Loucy (cell line): ENCODE data around the gene KIF22.
"Not testable (repeated sequence)": the region's sequence is repeated elsewhere in the genome, so short reads cannot be mapped to it uniquely, and the experiment has no call there.

Experiments used
- H2AFZ ChIP-seq: fragments of 200-600 bp; sonication (generic); 2 replicates; pipeline ENCODE4 v1.6.0; 2016; ENCODE audit warnings: antibody characterized with exemption, mild to moderate bottlenecking, low read length, moderate library complexity
- H3F3A ChIP-seq: fragments of 200-600 bp; 2 replicates; pipeline ENCODE4 v1.6.0; 2016; ENCODE audit warnings: antibody characterized with exemption, low read depth, mild to moderate bottlenecking
- H3K27me3 ChIP-seq: fragments of 200-600 bp; sonication (generic); 2 replicates; pipeline ENCODE4 v1.6.1; 2014; ENCODE audit warnings: low read length, mild to moderate bottlenecking; ENCODE audit not compliant: insufficient read depth, poor library complexity, severe bottlenecking
- H3K36me3 ChIP-seq: fragments of 200-600 bp; sonication (generic); 2 replicates; pipeline ENCODE4 v1.6.1; 2016; ENCODE audit warnings: low read length; ENCODE audit not compliant: insufficient read depth
- H3K4me1 ChIP-seq: fragments of 200-600 bp; sonication (generic); 2 replicates; pipeline ENCODE4 v1.5.1; 2014; ENCODE audit warnings: low read length, mild to moderate bottlenecking; ENCODE audit not compliant: insufficient read depth, poor library complexity, severe bottlenecking
- H3K4me2 ChIP-seq: fragments of 200-600 bp; sonication (generic); 2 replicates; pipeline ENCODE4 v1.6.0; 2014; ENCODE audit warnings: antibody characterized with exemption, low read length, low read depth, mild to moderate bottlenecking; ENCODE audit not compliant: poor library complexity, severe bottlenecking
- H3K4me3 ChIP-seq: fragments of 200-600 bp; sonication (generic); 2 replicates; pipeline ENCODE4 v1.5.1; 2014; ENCODE audit warnings: low read length, mild to moderate bottlenecking, mixed read lengths; ENCODE audit not compliant: poor library complexity, severe bottlenecking
- H3K79me2 ChIP-seq: fragments of 200-600 bp; sonication (generic); 2 replicates; pipeline ENCODE4 v1.6.1; 2014; ENCODE audit warnings: low read length; ENCODE audit not compliant: insufficient read depth
- H3K9ac ChIP-seq: fragments of 200-600 bp; sonication (generic); 2 replicates; pipeline ENCODE4 v1.6.0; 2014; ENCODE audit warnings: mild to moderate bottlenecking, low read depth, low read length, moderate library complexity; ENCODE audit not compliant: poor library complexity, severe bottlenecking
- H3K9me2 ChIP-seq: fragments of 200-600 bp; sonication (generic); replicated peaks from 2 replicates; pipeline ENCODE4 v1.6.1; 2016; ENCODE audit warnings: low read depth, low read length, mixed read lengths
- H3K9me3 ChIP-seq: fragments of 200-600 bp; sonication (generic); 2 replicates; pipeline ENCODE4 v1.6.1; 2014; ENCODE audit warnings: mild to moderate bottlenecking, antibody characterized with exemption, low read length, low read depth; ENCODE audit not compliant: insufficient read depth
- H4K20me1 ChIP-seq: fragments of 200-600 bp; sonication (generic); 2 replicates; pipeline ENCODE4 v1.6.0; 2014; ENCODE audit warnings: antibody characterized with exemption, low read length, mild to moderate bottlenecking; ENCODE audit not compliant: insufficient read depth, poor library complexity, severe bottlenecking
- EZH2phosphoT487 ChIP-seq: fragments of 200-600 bp; IDR thresholded peaks from 2 replicates; pipeline ENCODE4 v1.6.1; 2018; ENCODE audit warnings: antibody characterized with exemption, mild to moderate bottlenecking, moderate library complexity, borderline replicate concordance
- TF ChIP-seq, protein P1 (sequence below): fragments of 200-600 bp; sonication (generic); conservative IDR thresholded peaks from 2 replicates; pipeline ENCODE4 v1.5.1; 2014; ENCODE audit warnings: mild to moderate bottlenecking, antibody characterized with exemption, low read length

The KIF22 gene

DNA sequence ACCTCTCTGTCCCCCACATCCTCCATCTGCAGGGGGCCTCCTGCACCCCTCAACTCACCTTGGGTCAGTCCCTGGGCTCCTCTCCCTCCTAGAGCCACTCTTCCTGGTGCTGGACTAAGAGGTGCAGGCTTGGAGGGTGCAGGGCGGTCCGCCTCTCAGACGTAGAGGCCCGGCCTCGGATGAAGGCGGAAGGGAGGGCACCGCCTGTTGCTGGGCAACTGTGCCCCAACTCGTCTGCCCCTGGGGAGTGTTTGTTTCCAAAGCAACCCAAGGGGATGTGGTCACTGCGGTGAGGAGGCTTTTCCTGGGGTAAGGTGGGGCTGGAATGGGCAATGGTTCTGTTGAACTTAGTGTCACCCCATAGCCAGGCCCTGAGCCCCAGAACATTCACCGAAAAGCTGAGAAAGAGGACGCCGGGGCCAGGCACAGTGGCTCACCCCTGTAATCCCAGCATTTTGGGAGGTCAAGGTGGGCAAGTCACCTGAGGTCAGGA is 44.7 kb upstream of the KIF22 start, which contains the start of gene C16orf54:
C16orf54 (minus strand) TSS at position 138 of the 493 bp plus-strand sequence. CDS start 1,039 bp downstream, outside the sequence.
- Histone ChIP-seq H3F3A (no peaks in the 10 kb centered on the region), H3K4me2 (peak within 1 kb of the TSS; percentile 91), H3K9me3 (no peaks in the 10 kb centered on the region), H3K79me2 (peaks cover 35% of the 10 kb centered on the region), H3K4me1 (peaks cover 51% of the 10 kb centered on the region), H3K36me3 (no peaks in the 10 kb centered on the region), H2AFZ (peak within 1 kb of the TSS; percentile 39; the same call in 1 of the 2 replicates), H3K9ac (peak within 1 kb of the TSS; percentile 87), H3K9me2 (no peaks in the 10 kb centered on the region), H3K27me3 (no peaks in the 10 kb centered on the region), H4K20me1 (no peaks in the 10 kb centered on the region), H3K4me3 (peak within 1 kb of the TSS; percentile 82)
- TF ChIP-seq EZH2phosphoT487 = no peak
- TF ChIP-seq, protein P1, sequence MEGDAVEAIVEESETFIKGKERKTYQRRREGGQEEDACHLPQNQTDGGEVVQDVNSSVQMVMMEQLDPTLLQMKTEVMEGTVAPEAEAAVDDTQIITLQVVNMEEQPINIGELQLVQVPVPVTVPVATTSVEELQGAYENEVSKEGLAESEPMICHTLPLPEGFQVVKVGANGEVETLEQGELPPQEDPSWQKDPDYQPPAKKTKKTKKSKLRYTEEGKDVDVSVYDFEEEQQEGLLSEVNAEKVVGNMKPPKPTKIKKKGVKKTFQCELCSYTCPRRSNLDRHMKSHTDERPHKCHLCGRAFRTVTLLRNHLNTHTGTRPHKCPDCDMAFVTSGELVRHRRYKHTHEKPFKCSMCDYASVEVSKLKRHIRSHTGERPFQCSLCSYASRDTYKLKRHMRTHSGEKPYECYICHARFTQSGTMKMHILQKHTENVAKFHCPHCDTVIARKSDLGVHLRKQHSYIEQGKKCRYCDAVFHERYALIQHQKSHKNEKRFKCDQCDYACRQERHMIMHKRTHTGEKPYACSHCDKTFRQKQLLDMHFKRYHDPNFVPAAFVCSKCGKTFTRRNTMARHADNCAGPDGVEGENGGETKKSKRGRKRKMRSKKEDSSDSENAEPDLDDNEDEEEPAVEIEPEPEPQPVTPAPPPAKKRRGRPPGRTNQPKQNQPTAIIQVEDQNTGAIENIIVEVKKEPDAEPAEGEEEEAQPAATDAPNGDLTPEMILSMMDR = no peak

DNA sequence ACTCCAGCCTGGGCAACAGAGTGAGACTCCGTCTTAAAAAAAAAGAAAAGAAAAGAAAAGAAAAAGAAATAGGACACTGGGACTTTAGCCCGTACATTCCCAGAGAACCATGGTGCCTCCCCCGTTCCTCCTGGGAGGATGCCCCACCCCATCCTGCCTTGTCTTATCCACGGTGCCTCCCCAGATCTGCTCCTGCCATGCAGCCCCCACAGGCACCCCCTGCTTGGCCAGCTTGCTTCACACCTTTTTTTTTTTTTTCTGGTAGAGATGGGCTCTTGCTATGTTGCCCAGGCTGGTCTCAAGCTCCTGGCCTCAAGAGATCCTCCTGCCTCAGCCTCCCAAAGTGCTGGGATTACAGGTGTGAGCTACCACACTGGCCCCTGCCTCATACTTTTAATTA is 44.0 kb upstream of the KIF22 start:
- not testable (repeated sequence) for H3K36me3 ChIP-seq, H3F3A ChIP-seq, H4K20me1 ChIP-seq, H2AFZ ChIP-seq, H3K9me2 ChIP-seq, H3K27me3 ChIP-seq, H3K9me3 ChIP-seq
- Histone ChIP-seq H3K4me1 (peaks cover 44% of the 10 kb centered on the region), H3K4me3 (peak overlapping the region; percentile 82), H3K4me2 (peak overlapping the region; percentile 91), H3K9ac (peak overlapping the region; percentile 87), H3K79me2 (peaks cover 35% of the 10 kb centered on the region)

- peaks cover 44% of the 10 kb centered on the region for H3K4me1 ChIP-seq
- TF ChIP-seq, protein P1 = no peak
- no peak for TF ChIP-seq EZH2phosphoT487
- no peak overlapping the region for H2AFZ ChIP-seq
- no peaks in the 10 kb centered on the region for H3F3A ChIP-seq
- H3K4me3 ChIP-seq = no peak overlapping the region
- H3K9me2 ChIP-seq = no peaks in the 10 kb centered on the region
- no peak overlapping the region for H3K4me2 ChIP-seq
- no peak overlapping the region for H3K9ac ChIP-seq
- peaks cover 26% of the 10 kb centered on the region for H3K79me2 ChIP-seq
- no peaks in the 10 kb centered on the region for H4K20me1 ChIP-seq
- H3K36me3 ChIP-seq = no peaks in the 10 kb centered on the region
- H3K9me3 ChIP-seq = no peaks in the 10 kb centered on the region
- H3K27me3 ChIP-seq = no peaks in the 10 kb centered on the region
Observed at GRCh38 chr16:29747947-29748759, 42.4 kb upstream of the KIF22 start.

DNA sequence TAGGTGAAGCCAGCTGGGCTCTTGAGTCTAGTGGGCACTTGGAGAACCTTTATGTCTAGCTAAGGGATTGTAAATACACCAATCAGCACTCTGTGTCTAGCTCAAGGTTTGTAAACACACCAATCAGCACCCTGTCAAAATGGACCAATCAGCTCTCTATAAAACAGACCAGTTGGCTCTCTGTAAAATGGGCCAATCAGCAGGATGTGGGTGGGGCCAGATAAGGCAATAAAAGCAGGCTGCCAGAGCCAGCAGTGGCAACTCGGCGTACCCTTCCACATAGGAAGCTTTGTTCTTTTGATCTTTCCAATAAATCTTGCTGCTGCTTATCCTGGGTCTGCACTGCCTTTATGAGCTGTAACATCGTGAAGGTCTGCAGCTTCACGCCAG is 41.8 kb upstream of the KIF22 start:
- not testable (repeated sequence) for H4K20me1 ChIP-seq, H2AFZ ChIP-seq, H3F3A ChIP-seq, H3K9me3 ChIP-seq, H3K9ac ChIP-seq, H3K4me3 ChIP-seq, H3K27me3 ChIP-seq, H3K36me3 ChIP-seq, H3K4me2 ChIP-seq, H3K9me2 ChIP-seq
- Histone ChIP-seq H3K79me2 (peaks cover 20% of the 10 kb centered on the region), H3K4me1 (peaks cover 38% of the 10 kb centered on the region)
